ENCODE data around the gene HYAL2. TPM values are rescaled to one million over a fixed set of nuclear protein-coding genes. Genes with fewer than 3 reads are reported as not detected.

HYAL2 gene
- total RNA-seq, 2 donors from 2014 or later, result 5.6 to 11.1 TPM

DNA sequence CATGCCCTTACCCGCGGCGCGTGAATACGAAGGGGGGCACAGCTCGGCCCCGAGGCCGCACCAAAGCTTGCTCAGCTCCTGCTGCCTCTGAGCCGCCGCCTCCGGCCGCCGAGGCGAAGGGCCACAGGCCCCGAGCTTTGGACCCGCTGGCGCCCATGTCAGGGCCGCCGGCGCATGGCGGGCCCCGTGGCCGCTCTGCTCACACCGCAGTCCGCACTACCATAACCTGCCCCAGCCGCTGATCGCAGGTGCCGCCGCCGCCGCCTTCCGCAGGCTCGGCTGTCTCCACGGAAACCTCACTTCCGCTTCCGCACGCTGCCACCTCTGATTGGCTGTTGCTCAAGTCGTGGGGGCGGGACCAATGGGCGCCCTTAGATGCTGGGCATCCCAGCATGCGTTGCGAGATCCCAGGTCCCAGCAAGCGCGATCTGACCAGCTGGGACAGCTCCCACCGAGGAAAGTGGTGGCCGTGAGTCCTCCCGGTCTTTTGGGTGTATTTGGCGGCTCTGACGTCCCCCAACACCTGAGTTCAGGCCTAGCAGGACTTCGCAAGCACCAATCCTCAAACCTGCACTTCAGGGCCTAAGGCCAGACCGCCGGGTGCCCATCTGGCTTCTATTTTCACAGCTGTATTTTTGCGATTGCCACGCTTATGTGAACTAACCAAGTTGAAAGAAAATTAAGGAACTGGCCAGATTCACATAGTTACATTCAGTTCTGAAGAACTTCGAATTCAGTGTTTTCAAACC, 5.6 kb upstream of the HYAL2 start, which contains the start of gene TUSC2:
Gene TUSC2 (minus strand): TSS at position 281 of the 749 bp plus-strand sequence. CDS start 124 bp downstream, at position 157.
- ATAC-seq (peak; percentile 96 to 98), DNase-seq (ENCODE audit: low spot score) (peak; percentile 95)
- Mint-ChIP-seq H3K27me3 (no peaks in the 10 kb centered on the region), H3K4me1 (ENCODE audit: low read depth in 2 of 2) (peaks cover 0 to 21% of the 10 kb centered on the region in 2 donors), H3K4me3 (peak within 1 kb of the TSS; percentile 81), H3K36me3 (no peaks in the 10 kb centered on the region), H3K27ac (peak within 1 kb of the TSS; percentile 64 to 89), H3K9me3 (no peaks in the 10 kb centered on the region)

DNA sequence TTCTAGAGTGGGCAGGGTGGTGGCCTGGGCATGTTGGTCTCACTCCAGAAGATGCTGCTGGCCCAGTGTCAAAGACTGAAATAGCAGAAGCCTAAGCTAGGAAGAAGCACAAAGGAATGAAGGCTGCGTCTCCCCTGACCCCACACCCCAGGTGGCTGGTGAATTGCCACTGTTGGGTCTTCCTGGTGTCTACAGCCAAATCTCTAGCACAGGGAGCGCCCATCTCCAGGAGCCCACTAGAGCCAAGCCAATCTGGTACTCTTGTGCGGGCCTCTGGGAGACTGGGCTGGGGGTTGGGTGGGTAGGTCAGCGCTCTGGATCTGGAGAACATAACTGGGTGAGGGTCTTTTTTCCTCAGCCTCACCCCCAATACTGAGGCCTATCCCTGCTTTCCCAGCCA, 4.6 kb upstream of the HYAL2 start:
- H3K36me3 Mint-ChIP-seq, result no peaks in the 10 kb centered on the region
- peak; percentile 37 for DNase-seq (ENCODE audit: low spot score)

DNA sequence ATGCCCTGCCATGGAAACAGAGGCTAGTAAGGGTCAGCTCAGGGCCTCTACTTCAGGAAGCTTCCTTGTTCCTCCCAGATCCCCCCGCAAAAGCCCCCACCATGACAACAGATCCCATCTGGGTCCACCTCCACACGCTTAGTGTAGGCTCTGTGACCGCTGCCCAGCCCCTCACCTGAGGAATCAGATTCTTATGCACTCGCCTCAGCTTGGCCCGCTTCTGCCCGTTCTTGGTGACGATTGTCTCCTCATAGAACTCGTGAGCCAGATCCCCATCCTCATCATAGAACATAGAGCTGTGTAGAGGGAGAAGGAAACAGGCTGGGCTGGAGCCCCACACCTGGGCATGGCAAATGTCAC, 3.6 kb upstream of the HYAL2 start:
- no peaks in the 10 kb centered on the region for H3K9me3 Mint-ChIP-seq
- no peak for DNase-seq (ENCODE audit: low spot score)
- no peak overlapping the region for H3K4me3 Mint-ChIP-seq
- H3K36me3 Mint-ChIP-seq, result no peaks in the 10 kb centered on the region
- H3K27ac Mint-ChIP-seq, result peak overlapping the region in 1 of 2 donors; percentile 89
- H3K27me3 Mint-ChIP-seq, result no peaks in the 10 kb centered on the region
- peaks cover 0 to 20% of the 10 kb centered on the region in 2 donors for H3K4me1 Mint-ChIP-seq (ENCODE audit: low read depth in 2 of 2)
- ATAC-seq, result no peak

More for the DNA sequence above, 4.6 kb upstream of the HYAL2 start:
- no peaks in the 10 kb centered on the region for H3K9me3 Mint-ChIP-seq
- peak overlapping the region; percentile 64 to 89 for H3K27ac Mint-ChIP-seq
- H3K4me1 Mint-ChIP-seq (ENCODE audit: low read depth in 2 of 2), result peaks cover 0 to 20% of the 10 kb centered on the region in 2 donors
- no peak for ATAC-seq
- H3K4me3 Mint-ChIP-seq, result peak overlapping the region; percentile 81
- H3K27me3 Mint-ChIP-seq, result no peaks in the 10 kb centered on the region

- Mint-ChIP-seq H3K27ac (no peak overlapping the region), H3K27me3 (no peaks in the 10 kb centered on the region), H3K4me1 (ENCODE audit: low read depth in 2 of 2) (peaks cover under 1 to 21% of the 10 kb centered on the region in 2 donors), H3K36me3 (no peaks in the 10 kb centered on the region), H3K9me3 (no peaks in the 10 kb centered on the region), H3K4me3 (no peak overlapping the region)
- DNase-seq (ENCODE audit: low spot score), result no peak
- ATAC-seq, result no peak
Measured at GRCh38 chr3:50325497-50326181, 3.1 kb upstream of the HYAL2 start.

DNA sequence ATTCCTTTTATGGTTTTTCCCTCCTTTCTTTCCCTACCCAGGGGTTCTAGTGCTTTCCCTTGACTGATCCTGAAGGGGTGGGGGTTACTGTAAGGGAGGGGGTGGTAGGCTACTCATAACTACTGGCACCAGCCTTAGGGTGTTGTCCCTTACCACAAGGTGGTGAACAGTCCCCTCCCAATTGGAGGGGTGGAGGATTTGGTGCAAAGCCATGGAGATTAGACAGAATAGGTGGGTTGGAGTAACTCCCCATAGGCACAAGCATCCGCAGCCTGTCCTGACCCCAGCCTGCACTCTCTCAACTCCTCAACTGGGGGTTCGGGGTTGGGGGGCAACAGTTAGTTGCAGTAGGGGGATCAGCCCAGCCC, 2.6 kb upstream of the HYAL2 start:
- no peak for DNase-seq (ENCODE audit: low spot score)
- H3K36me3 Mint-ChIP-seq, result no peaks in the 10 kb centered on the region
- H3K27me3 Mint-ChIP-seq, result no peaks in the 10 kb centered on the region
- peaks cover 6 to 27% of the 10 kb centered on the region in 2 donors for H3K4me1 Mint-ChIP-seq (ENCODE audit: low read depth in 2 of 2)
- ATAC-seq, result no peak
- H3K27ac Mint-ChIP-seq, result no peak overlapping the region
- no peak overlapping the region for H3K4me3 Mint-ChIP-seq
- no peaks in the 10 kb centered on the region for H3K9me3 Mint-ChIP-seq

DNA sequence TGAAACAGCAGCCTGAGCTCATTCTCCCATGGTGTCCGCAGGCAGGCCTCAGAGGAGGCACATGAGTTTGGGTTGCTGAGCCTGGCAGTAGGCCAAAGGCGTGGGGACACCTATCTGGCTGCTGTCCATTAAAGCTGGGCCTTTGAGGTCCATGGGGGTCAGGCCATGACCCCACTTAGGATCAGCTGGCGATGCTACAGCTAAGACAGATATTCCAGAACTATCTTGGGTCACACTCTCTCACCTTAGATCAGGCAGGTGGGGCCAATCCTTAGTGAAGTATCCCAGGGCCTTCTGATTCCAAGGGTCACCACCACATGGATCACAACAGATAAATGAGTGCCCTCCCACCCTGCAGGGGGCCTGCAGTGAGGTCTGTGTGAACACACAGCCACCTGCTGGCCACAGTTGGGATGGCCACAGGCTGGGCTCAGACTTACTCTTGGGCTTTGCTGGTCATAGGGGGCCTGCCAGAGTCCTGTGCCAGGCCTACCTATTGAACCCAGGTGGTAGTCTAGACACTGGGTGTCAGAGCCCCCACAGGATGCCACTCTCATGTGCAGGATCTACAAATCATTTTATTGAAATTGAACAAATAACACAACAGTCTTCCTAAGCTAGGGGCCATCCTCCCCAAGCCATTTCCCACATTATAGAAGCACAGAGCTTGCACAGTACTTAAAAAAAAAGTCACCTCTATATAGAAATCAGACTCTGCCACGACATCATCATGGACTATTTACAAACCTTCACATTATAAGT, 2.0 kb upstream of the HYAL2 start:
- no peak overlapping the region for H3K27ac Mint-ChIP-seq
- H3K9me3 Mint-ChIP-seq, result no peaks in the 10 kb centered on the region
- H3K36me3 Mint-ChIP-seq, result no peaks in the 10 kb centered on the region
- no peaks in the 10 kb centered on the region for H3K27me3 Mint-ChIP-seq
- ATAC-seq (no peak), DNase-seq (ENCODE audit: low spot score) (peak; percentile 62)
- H3K4me1 Mint-ChIP-seq (ENCODE audit: low read depth in 2 of 2), result peaks cover 9 to 30% of the 10 kb centered on the region in 2 donors
- no peak overlapping the region for H3K4me3 Mint-ChIP-seq

- Mint-ChIP-seq H3K27me3 (no peaks in the 10 kb centered on the region), H3K27ac (peak overlapping the region in 1 of 2 donors; percentile 63), H3K9me3 (no peaks in the 10 kb centered on the region), H3K36me3 (no peaks in the 10 kb centered on the region), H3K4me1 (ENCODE audit: low read depth in 2 of 2) (peaks cover 15 to 37% of the 10 kb centered on the region in 2 donors), H3K4me3 (no peak overlapping the region)
- DNase-seq (ENCODE audit: low spot score), result peak; percentile 37
- ATAC-seq, result no peak
Measured at GRCh38 chr3:50323614-50324199, 1.2 kb upstream of the HYAL2 start.

- no peak for DNase-seq (ENCODE audit: low spot score)
- H3K4me3 Mint-ChIP-seq, result peak overlapping the region; percentile 27
- peaks cover 15 to 36% of the 10 kb centered on the region in 2 donors for H3K4me1 Mint-ChIP-seq (ENCODE audit: low read depth in 2 of 2)
Measured at GRCh38 chr3:50323092-50323600, 601 bp upstream of the HYAL2 start.

DNA sequence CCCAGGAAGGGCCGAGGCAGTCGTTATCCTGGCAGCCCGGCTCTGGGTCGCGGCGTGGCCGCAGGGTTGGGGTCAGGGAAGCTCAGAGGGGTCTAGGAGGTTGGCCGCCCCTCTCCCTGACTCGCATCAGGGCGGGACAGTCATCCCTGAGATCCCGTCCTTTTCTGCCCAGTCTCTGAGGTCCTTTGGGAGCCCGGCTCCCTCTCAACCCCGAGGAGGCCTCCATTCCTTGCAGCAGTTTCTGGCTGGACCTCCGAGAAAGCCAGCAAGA, 495 bp downstream of the HYAL2 start:
- H3K27ac Mint-ChIP-seq, result no peak overlapping the region
- DNase-seq (ENCODE audit: low spot score) (no peak), ATAC-seq (no peak)
- no peaks in the 10 kb centered on the region for H3K9me3 Mint-ChIP-seq
- no peaks in the 10 kb centered on the region for H3K27me3 Mint-ChIP-seq
- no peak overlapping the region for H3K4me3 Mint-ChIP-seq
- peaks cover 15 to 33% of the 10 kb centered on the region in 2 donors for H3K4me1 Mint-ChIP-seq (ENCODE audit: low read depth in 2 of 2)
- H3K36me3 Mint-ChIP-seq, result no peaks in the 10 kb centered on the region

More at GRCh38 chr3:50323092-50323600, 601 bp upstream of the HYAL2 start:
- Mint-ChIP-seq H3K9me3 (no peaks in the 10 kb centered on the region), H3K27ac (peak overlapping the region in 1 of 2 donors; percentile 63), H3K36me3 (no peaks in the 10 kb centered on the region), H3K27me3 (no peaks in the 10 kb centered on the region)
- ATAC-seq, result no peak

GRCh38 chr3:50321336-50322114, 1.0 kb downstream of the HYAL2 start:
- H3K27ac Mint-ChIP-seq, result peak overlapping the region; percentile 84 to 90
- H3K27me3 Mint-ChIP-seq, result no peaks in the 10 kb centered on the region
- peak; percentile 90 to 92 for ATAC-seq
- H3K9me3 Mint-ChIP-seq, result no peaks in the 10 kb centered on the region
- H3K36me3 Mint-ChIP-seq, result no peaks in the 10 kb centered on the region
- H3K4me1 Mint-ChIP-seq (ENCODE audit: low read depth in 2 of 2), result peaks cover 18 to 34% of the 10 kb centered on the region in 2 donors
- peak overlapping the region; percentile 75 for H3K4me3 Mint-ChIP-seq
- DNase-seq (ENCODE audit: low spot score), result peak; percentile 91

GRCh38 chr3:50320853-50321335, 1.7 kb downstream of the HYAL2 start:
- H3K27me3 Mint-ChIP-seq, result no peaks in the 10 kb centered on the region
- H3K9me3 Mint-ChIP-seq, result no peaks in the 10 kb centered on the region
- H3K27ac Mint-ChIP-seq, result peak overlapping the region; percentile 84 to 87
- peak; percentile 75 to 83 for ATAC-seq
- no peaks in the 10 kb centered on the region for H3K36me3 Mint-ChIP-seq
- peak overlapping the region; percentile 79 for H3K4me3 Mint-ChIP-seq
- peaks cover 22 to 37% of the 10 kb centered on the region in 2 donors for H3K4me1 Mint-ChIP-seq (ENCODE audit: low read depth in 2 of 2)
- peak; percentile 80 for DNase-seq (ENCODE audit: low spot score)

DNA sequence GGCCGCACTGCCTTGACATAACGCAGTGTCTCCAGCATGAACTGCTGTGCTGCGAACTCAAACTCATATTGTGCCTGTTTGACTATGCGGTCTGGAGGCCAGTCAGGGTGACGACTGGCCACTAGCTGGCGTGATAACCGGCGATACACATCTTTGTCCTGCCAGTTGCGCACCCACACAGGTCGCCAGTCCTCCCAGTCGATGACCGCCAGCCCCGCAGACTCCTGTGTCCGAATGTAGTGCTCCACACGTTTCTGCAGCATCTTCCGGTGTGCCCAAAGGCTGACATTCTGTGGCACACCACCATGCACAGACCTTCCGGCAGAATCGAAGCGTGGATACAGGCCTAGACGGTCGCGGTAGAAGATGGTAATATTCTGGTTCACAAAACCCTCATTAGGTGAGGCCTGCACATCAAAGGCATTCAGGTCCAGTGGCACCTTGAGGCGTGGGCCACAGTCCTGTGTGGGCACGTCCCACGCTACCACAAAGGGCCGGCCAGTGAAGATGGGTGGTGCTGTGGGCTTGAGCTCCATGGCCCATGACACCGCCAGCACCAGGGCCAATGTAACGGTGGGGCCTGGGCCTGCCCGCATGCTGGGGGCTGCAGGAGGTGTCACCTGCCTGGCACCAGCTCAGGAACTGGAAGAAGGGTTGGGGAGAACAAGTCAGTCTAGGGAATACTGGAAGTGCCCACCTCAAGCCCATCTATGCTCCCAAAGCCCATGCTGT, 2.5 kb downstream of the HYAL2 start:
- Mint-ChIP-seq H3K9me3 (no peaks in the 10 kb centered on the region), H3K4me1 (ENCODE audit: low read depth in 2 of 2) (peaks cover 22 to 41% of the 10 kb centered on the region in 2 donors), H3K27me3 (no peaks in the 10 kb centered on the region), H3K27ac (peak overlapping the region; percentile 50 to 87), H3K36me3 (no peaks in the 10 kb centered on the region), H3K4me3 (peak overlapping the region; percentile 79)
- peak; percentile 52 for DNase-seq (ENCODE audit: low spot score)
- ATAC-seq, result no peak

Data from natural killer cell treated with Interleukin-12 subunit alpha and Interleukin-12 subunit beta and Interleukin-15 and Interleukin-18, amount 100 ng/mL, for 72 hours (primary cell).